ENCODE data around the gene CDH23.

Gene CDH23

DNA sequence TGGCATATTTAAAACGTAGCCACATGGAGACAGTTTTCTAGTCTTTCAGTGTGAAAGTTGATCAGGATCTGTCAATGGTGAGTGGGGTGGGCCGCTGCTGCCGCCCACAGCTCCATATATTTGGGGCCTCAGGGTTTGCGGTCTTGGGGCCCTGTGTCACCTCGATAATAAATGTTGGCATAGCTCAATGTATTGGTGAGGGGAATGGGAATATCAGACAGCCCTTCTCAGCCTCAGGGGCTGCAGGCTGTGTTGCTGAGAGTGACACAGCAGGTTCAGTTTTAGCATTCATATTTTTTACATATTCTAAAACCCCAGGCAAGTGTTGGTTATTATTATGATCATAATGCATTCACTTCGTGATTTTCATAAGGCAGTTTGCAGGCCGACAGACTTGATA is 5.3 kb downstream of the CDH23 start:
- intact Hi-C loops (cut with DNase I) = no loop called here
- DNase-seq = peak in 4 of 42 donors; percentile 2 to 20 (median 12)

DNA sequence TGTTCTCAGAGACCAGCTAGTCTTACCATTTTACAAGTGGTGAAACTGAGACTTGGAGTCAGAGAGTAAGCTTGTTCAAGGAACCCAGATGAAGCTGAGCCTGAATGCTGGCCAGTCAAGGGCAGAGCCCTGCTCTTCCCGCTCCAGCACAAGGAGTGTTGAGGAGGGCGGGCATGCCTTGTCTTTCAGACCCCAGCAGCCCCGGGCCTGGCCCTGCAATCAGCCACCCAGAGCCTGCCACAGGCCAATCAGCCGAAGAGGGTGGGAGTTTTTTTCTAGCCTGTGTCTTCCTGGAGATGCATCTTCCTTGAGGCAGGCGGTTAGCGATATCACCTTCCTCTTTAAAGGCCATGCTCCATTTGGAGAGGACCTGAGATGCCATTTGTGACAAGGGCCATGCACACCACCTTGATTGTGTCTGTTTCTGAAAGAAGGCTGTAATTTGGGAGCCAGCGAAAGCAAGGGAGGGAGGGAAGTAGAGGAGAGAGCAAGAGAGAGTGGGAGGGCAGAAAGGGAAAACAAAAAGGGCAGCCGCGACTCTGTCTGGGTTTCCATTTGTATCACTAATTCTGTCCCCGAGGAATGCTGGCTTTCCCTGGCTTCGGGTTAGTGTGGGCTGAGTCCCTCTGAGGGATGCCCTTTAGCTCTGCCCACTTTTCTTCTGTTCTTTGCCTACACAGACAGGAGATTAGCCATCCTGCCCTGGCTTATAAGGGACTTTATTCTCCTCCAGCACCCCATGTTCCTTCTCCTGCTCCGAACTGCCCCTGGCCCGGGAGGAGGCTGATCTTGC is 8.0 kb downstream of the CDH23 start:
- intact Hi-C loops (cut with DNase I) = no loop called here
- peak in 6 of 42 donors; percentile 2 to 30 (median 12) for DNase-seq

DNA sequence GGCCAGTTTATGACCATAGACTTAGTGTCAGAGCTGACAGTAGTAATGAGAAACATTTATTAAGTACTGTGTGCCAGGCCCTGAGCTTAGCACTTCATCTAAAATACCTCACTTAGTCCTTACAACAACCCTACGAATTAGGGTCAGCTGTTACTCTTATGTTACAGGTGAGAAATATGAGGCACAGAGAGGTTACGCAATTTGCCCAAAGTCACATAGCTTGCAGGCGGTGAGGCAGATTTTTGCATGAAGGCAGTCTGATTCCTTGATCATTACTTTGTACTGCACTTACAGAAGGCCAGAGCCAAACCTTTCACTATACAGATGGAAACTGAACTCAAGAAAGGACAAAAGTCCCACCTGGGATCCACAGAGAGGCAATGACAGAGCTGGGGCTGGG is 10.2 kb downstream of the CDH23 start:
- DNase-seq = peak in 3 of 42 donors; percentile 0 to 20 (median 1)

DNA sequence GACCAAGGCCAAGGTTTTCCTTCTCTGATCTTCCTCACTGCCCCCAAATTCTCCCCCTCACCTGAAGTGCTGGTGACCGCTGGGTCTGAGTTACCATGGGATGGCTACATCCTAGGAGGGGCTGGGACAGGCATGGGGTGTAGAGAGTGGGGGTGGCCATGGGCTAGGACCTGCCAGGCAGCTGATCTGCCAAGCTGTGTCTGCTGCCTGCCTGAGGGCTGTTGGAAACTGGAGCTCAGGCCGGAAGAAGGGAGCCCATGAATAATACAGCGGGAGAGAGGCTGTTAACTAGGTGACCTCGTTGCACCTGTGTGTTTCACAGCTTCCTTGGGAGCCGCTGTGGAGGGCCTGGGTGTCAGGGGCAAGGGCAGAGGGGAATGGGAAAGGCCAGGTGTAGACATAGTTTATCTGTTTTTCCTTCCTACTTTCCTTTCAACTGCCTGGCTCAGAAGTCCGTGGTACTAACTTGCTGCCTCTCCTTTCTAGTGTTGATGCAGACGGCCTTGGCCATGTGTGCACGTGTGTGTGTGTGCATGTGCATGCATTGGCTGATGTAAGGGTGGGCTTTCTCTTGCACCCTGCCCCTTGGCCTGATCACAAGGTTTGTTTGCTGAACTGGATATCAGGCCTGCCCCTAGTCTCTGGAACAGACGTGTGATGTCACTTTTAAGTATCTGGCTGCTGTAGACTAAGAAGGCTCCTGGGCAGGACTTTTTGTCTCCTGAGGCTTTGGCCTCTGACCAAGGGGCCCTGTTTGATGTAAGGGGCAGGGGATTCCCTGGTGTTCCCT is 11.9 kb downstream of the CDH23 start:
- intact Hi-C loops (cut with DNase I) = no loop called here
- DNase-seq = peak in 6 of 42 donors; percentile 3 to 31 (median 13)

More for the DNA sequence above, 10.2 kb downstream of the CDH23 start:
- intact Hi-C loops (cut with DNase I) = no loop called here

DNA sequence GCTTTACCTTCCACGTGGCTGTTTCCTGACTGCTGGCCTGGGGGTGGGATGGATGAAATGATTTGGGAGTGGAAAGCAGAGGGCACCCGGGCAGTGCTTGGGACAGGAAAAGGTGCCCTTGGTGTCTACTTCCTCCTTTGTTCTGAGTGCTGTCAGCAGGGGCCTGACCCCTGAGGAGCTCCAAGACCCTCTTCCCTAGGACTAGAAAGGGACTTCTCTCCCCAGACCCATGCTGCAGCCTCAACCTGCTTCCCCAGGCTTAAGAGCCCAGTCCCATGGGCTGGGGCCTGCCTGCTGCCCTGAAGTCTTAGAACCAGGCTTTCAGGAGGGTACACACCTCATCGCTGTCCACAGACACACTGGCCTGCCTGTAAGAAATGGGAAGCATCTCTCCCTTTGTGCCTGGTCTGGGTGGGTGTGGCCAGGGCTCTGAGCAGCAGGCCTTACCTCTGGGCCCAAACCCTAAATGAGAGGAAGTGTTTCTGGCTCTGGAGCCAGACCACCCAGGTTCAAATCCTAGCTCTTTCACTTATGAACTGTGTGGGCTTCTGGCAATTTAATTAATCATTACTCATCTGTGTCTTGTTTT is 12.9 kb downstream of the CDH23 start:
- DNase-seq = peak in 6 of 42 donors; percentile 2 to 21 (median 6)
- intact Hi-C loops (cut with DNase I) = no loop called here

DNA sequence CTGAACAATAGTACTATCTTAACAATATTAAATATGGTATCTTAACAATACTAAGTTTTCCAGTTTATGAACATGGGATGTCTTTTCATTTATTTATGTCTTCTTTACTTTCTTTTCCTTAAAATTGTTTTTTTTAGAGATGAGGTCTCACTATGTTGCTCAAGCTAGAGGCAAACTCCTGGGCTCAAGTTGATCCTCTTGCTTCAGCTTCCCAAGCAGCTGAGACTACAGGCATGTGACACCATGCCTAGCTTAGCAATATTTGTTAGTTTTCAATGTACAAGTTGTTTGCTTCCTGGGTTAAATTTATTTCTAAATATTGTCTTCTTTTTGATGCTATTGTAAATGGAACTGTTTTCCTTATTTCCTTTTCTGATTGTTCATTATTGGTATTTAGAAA is 16.9 kb downstream of the CDH23 start:
- DNase-seq = peak in 2 of 42 donors; percentile 7 to 8
- intact Hi-C loops (cut with DNase I) = no loop called here

DNA sequence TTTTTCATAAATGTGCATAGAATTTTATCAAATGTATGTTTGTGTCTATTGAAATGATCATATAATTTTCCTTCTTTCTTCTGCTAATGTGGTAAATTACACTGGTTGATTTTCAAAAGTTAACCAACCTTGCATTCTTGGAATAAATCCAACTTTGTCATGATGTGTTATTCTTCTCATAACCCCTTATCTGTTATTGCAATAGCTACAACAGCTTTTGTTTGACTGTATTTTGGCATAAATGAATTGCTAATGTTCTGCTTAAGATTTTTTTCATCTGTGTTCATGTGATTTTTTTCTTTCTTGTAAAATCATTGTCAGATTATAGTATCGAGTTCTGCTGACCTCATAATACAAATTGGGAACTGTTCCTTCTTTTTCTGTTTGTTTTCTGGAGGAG is 17.6 kb downstream of the CDH23 start:
- intact Hi-C loops (cut with DNase I) = no loop called here
- DNase-seq = no peak

DNA sequence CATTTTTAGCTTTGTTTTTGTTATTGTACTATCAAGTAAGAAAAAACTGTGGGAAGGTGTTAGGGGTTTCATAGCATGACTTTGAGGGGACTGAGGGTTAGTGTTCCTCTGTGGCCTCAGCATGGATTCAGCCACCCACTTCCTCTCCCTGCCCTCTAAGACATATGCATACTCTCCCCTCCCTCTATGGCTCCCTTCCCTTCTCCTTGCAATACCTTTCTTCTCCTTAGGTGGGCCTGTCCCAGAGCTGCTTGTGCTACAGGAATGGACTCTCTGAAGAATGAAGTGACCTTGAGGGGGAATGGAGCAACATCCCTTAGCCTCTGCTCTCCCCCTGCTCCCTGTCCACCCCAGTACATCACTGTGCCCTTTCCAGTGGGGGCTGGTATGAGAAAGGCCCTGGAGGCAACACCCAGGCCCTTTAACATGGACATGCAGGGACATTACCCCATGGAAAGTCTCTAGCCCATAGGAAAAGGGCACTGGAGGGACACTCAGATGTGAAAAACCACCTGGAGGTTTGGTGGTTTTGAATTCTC is 22.4 kb downstream of the CDH23 start:
- DNase-seq = peak in 1 of 42 donors; percentile 4

DNA sequence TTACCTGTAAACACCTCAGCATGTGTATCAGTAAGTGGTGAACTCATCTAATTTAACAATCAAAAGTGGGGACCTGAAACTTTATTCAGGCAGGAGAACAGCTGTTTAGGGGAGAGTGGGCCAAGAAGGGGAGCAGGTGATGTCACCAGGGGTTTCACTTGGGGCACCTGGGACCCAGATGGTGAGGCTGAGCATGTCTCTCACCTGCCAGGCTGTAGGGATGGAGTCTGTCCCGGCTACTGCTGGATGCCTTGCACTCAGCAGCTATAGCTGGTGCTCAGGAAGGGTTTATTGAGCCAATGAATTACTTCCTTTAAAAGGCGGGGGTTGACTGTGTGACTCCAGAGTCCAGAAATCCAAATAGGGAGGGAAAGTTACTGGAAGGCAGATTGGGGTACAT is 23.0 kb downstream of the CDH23 start:
- intact Hi-C loops (cut with DNase I) = no loop called here
- peak in 2 of 42 donors; percentile 16 to 21 for DNase-seq

More for the DNA sequence above, 22.4 kb downstream of the CDH23 start:
- intact Hi-C loops (cut with DNase I) = no loop called here

DNA sequence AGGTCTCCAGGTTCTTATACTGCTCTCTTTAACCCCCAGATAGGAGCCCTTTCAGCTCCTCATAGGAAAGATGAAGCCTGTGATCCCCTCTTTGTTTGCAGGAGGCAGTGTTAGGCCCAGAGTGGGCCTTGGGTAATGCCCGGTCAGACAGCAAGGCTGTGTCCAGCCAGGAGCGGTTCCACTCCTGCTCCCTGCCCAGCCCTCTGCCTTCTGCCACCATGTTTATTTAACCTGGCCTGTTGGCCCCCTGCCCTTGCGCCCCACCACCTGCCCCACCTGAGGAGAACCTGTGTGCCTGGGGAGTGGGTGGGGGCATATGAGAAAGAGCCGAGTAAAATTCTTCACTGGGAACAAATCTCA is 24.3 kb downstream of the CDH23 start:
- peak in 4 of 42 donors; percentile 2 to 18 (median 5) for DNase-seq
- intact Hi-C loops (cut with DNase I) = no loop called here

DNA sequence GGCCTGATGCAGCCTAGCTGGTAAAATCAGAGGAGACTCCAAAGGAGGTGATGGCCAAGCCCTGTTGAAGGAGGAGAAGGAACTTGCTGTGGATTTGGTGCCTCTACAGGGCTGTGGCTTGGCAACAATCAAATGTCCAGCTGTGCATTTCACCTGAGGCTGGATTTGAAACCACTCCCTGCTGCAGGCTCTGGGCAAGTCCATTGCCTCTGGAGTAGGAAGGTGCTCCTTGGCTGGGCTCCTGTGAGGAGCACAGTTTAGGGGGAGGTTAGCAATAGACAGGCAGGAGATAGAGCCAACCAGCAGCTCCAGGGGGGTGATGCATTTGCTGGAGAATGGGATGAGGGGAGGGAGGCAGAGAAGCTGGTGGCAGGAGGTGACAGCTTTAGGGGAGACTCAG is 26.5 kb downstream of the CDH23 start:
- intact Hi-C loops (cut with DNase I) = no loop called here
- DNase-seq = peak in 4 of 42 donors; percentile 1 to 12 (median 3)

DNA sequence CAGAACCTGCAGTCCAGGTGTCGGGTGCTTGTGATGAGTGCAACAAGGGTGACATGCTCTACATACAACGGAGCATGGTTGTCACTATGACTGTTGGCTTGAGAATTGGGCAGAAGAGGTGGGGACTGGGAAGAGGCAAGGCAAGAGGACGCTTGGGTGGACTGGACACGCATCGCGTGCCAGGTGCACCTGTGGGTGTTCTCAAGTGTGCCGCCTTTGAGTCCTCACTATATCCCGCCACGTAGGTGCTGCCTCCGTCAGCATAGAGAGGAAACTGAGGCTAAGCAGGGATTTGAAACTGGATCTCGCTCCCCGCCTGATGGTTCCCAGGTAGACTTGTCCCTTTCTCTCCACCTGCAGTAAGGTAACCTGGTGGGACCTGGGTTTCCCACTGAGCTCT is 27.2 kb downstream of the CDH23 start:
- peak in 3 of 42 donors; percentile 1 to 16 (median 5) for DNase-seq
- intact Hi-C loops (cut with DNase I) = no loop called here

DNA sequence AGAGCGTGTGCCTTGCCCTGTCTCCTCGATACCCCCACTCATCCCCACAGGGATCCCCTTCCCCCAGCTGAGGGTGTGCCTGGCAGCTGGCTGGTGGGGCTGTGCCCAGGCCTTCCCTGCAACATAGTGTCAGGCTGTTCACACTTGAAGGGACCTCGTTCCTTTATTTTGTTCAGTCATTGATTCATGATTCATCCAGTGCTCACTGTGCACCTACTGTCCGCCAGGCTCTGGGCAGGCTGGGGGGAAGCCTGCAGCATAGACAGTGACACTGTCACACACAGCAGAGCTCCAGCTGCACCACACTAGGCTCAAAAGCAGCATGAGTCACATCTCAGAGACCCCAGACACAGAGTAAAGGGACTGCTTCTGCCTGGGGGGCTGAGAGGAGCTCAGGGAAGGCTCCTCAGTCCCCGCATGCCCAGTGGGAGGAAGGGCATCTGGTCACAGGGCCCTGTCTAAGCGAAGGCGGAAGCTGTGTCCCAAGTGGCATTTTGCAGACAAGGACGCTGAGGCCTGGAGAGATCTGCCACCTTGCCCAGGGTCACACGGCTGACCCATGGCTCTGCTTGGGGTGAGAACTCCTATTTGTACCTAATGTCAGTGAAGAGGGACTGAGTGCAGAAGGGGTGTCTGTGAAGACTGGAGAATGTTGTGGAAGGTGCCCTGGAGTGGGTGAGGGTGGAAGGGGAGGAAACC is 27.9 kb downstream of the CDH23 start:
- intact Hi-C loops (cut with DNase I) = no loop called here

DNA sequence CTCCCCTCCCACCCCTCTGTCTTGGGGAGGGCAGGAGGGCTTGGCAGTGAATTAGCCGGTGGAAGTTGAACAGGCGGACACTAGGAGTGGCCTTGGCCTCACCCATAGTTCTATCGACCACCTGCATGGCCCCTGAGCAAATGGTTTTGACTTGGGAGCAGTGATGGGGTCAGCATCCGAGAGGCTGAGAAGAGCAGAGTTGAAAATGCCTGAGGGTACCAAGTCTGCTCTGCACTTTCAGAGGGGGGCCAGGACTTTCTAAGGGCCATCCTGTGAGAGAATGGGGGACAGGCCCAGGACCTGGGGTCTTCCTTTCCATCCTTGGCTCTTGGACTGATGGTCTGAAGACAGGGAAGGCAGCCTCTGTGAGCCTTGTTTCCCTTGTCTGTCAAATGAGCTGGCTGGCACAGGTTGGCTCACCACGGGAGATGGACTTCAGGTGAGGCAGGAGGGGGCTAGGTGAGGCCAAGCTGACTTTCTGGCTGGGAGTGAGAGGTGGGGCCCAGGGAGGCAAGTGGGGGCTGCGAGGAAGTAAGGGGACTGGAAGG is 29.4 kb downstream of the CDH23 start:
- peak in 4 of 42 donors; percentile 1 to 21 (median 10) for DNase-seq
- intact Hi-C loops (cut with DNase I) = no loop called here

More for the DNA sequence above, 27.9 kb downstream of the CDH23 start:
- DNase-seq = peak in 5 of 42 donors; percentile 1 to 15 (median 3)

DNA sequence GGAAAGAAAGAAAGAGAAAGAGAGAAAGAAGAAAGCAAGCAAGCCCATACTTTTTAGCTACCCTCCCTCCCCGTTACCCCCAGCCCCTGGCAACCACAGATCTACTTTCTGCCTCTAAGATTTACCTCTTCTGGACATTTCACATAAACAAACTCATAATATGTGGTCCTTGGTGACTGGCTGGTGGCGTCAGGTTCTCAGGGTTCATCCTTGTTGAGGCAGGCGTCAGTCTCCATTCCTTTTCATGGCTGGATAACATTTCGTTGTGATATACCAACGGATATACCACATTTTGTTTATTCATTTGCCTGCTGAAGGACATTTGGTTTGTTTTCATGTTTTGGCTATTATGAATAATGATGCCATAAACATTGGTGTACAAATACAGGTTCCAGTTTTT is 30.5 kb downstream of the CDH23 start:
- intact Hi-C loops (cut with DNase I) = no loop called here
- peak in 4 of 42 donors; percentile 4 to 23 (median 21) for DNase-seq

DNA sequence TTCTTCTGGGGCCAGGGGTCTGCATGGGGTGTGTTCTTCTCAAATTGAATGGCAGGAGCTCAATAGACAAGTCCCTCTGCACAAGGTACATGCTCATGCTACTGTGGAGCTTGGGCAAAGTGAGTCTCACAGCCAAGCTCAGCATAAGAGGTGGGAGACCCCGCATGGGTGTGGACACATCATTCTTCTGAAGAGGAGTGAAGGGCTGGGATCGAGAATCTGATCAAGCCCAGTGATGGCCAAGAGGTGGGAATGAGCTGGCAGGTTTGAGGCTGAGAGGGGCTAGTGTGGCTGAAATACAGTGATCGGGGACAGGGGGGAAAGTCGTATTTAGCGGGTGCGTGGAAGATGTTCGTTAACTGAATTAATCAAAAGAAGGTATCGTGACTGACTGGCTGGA is 32.6 kb downstream of the CDH23 start:
- intact Hi-C loops (cut with DNase I) = no loop called here
- peak in 3 of 42 donors; percentile 10 to 29 (median 22) for DNase-seq

DNA sequence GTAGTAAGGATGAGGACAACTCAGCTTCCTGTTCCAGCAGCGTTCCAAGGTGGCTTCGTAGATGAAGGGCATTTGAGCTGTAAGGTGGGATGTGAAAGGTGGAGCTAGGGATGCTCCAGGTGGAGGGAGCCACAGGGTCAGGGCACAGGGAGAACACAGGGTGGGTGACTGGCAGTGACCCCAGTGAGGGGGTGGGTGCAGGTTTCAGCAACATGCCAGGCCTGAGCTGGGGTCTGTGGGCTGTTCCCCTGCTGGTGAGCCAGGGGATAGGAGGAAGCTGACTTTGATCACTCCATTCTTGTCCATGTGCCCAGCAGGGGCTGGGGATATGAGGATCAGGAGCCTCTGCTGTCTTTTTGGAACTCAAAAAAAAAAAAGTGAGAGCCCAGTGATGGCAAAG is 33.2 kb downstream of the CDH23 start:
- DNase-seq = peak in 3 of 42 donors; percentile 15 to 22 (median 20)
- intact Hi-C loops (cut with DNase I) = no loop called here
